Ovary (tissue), 3 donors: ENCODE data around the gene ADAMTSL3.
"Not testable (repeated sequence)": the region's sequence is repeated elsewhere in the genome, so short reads cannot be mapped to it uniquely, and the experiment has no call there.

ENCODE experiments used
- CTCF ChIP-seq, 3 donors: fragments of 450-650 bp in 2 of 3; fragments of 200-600 bp in 1 of 3; IDR thresholded peaks; one replicate each; pipeline versions ENCODE4 v1.5.1 to v1.8.0; 2016 to 2022; ENCODE audit warnings: antibody characterized with exemption in 3 of 3, mild to moderate bottlenecking in 1 of 3
- EP300 ChIP-seq: sonication (generic); formaldehyde crosslinking; IDR thresholded peaks from one replicate; pipeline ENCODE4 v1.6.1; 2017; ENCODE audit warnings: antibody characterized with exemption
- POLR2A ChIP-seq: fragments of 450-650 bp; IDR thresholded peaks from one replicate; pipeline ENCODE4 v1.6.1; 2017; ENCODE audit warnings: antibody characterized with exemption, mild to moderate bottlenecking, moderate library complexity
- donor health status: DM: no; HTN: no; CAD: no.

- not testable (repeated sequence) for TF ChIP-seq CTCF (IDR thresholded peaks at IDR 0.05); POLR2A; EP300
Measured at GRCh38 chr15:83964967-83965366, 311.0 kb downstream of the ADAMTSL3 start.
